ENCODE measurements around the gene NUMBL. TPM values are rescaled to one million over a fixed set of nuclear protein-coding genes. Genes with fewer than 3 reads are reported as not detected.
"Not testable (repeated sequence)": the region's sequence is repeated elsewhere in the genome, so short reads cannot be mapped to it uniquely, and the experiment has no call there.

The NUMBL gene
- total RNA-seq, 1 experiment from 2014 or later: 41.7 TPM

- H3K79me2 ChIP-seq (ENCODE audit: insufficient read depth, low read length); intact Hi-C loops (cut with micrococcal nuclease); H3K9ac ChIP-seq (ENCODE audit: low read length); H3K27ac ChIP-seq (ENCODE audit: low read depth, low read length); BruUV-seq (replicated peaks); H3K27me3 ChIP-seq (ENCODE audit: insufficient read depth, low read length); RAD21 ChIA-PET (ENCODE audit: low non-redundant PET in 1 of 2, low total read pairs in 2 of 2, uncharacterized antibody in 2 of 2, unreplicated experiment in 2 of 2); H4K20me1 ChIP-seq (ENCODE audit: insufficient read depth); H3K4me1 ChIP-seq (ENCODE audit: control insufficient read depth in 1 of 2, insufficient read depth in 2 of 2, low read length in 2 of 2); H3K9me2 ChIP-seq (ENCODE audit: insufficient read depth); DNase-seq (ENCODE audit: low read depth, low spot score); ATAC-seq; H2AFZ ChIP-seq (ENCODE audit: low read depth, low read length, poor library complexity, severe bottlenecking); H3K4me2 ChIP-seq (ENCODE audit: low read length); CTCF ChIA-PET; H3K9me3 ChIP-seq (ENCODE audit: control insufficient read depth in 1 of 2, insufficient read depth in 1 of 2, low read depth in 1 of 2, low read length in 2 of 2); H3K4me3 ChIP-seq (replicated peaks in 1 of 2; ENCODE audit: low read depth in 1 of 2, low read length in 2 of 2): not testable (repeated sequence)
- POLR2A ChIA-PET: interaction anchor here (0.7 kb wide), 1 partner anchor 20 kb away, joined by 3 read pairs; the partner anchor contains the start of gene ACTMAP
- H3K36me3 ChIP-seq (ENCODE audit: control insufficient read depth in 1 of 2, insufficient read depth in 2 of 2, low read length in 2 of 2): peaks cover 27 to 28% of the 10 kb centered on the region in 2 experiments
Observed at GRCh38 chr19:40730065-40730464, 39.6 kb upstream of the NUMBL start.

GRCh38 chr19:40726279-40726678 is 35.8 kb upstream of the NUMBL start:
- ChIA-PET CTCF (no interaction called here), RAD21 (ENCODE audit: low non-redundant PET in 1 of 2, low total read pairs in 2 of 2, uncharacterized antibody in 2 of 2, unreplicated experiment in 2 of 2) (no interaction called here), POLR2A (no interaction called here)
- TF ChIP-seq FOSL1 (IDR thresholded peaks at IDR 0.05; ENCODE audit: low read depth) (no peak), EZH2phosphoT487 (IDR thresholded peaks at IDR 0.05; ENCODE audit: borderline replicate concordance) (no peak), EZH2 (IDR thresholded peaks at IDR 0.05) (no peak), SP1 (IDR thresholded peaks at IDR 0.05; ENCODE audit: low read depth) (no peak), ATF3 (IDR thresholded peaks at IDR 0.05) (no peak), CEBPB (IDR thresholded peaks at IDR 0.05; ENCODE audit: low read depth) (no peak), POLR2A (IDR thresholded peaks at IDR 0.05; ENCODE audit: borderline replicate concordance, extremely low read depth, insufficient read depth, insufficient read length) (no peak), CBX3 (IDR thresholded peaks at IDR 0.05; ENCODE audit: low read depth) (no peak), ZBTB33 (IDR thresholded peaks at IDR 0.05; ENCODE audit: extremely low read depth, insufficient replicate concordance, low read length) (no peak), POLR2AphosphoS5 (IDR thresholded peaks at IDR 0.05; ENCODE audit: low read depth, low read length) (no peak), CTCF (IDR thresholded peaks at IDR 0.05 in 2 of 3, conservative IDR thresholded peaks at IDR 0.05 in 1 of 3; ENCODE audit: borderline replicate concordance in 1 of 3, insufficient read depth in 1 of 3, low read depth in 2 of 3, low read length in 2 of 3) (no peak), EGR1 (IDR thresholded peaks at IDR 0.05; ENCODE audit: low read depth) (no peak), SIN3A (IDR thresholded peaks at IDR 0.05; ENCODE audit: low read depth) (no peak), YY1 (IDR thresholded peaks at IDR 0.05; ENCODE audit: extremely low read depth, insufficient replicate concordance, low read depth, low read length) (no peak), TCF7L2 (IDR thresholded peaks at IDR 0.05; ENCODE audit: borderline replicate concordance, extremely low read depth, insufficient read depth, insufficient read length) (no peak), ZNF274 (IDR thresholded peaks at IDR 0.05; ENCODE audit: low read depth, low read length) (no peak)
- intact Hi-C loops (cut with micrococcal nuclease): no loop called here
- Histone ChIP-seq H3K27me3 (ENCODE audit: insufficient read depth, low read length) (no peaks in the 10 kb centered on the region), H3K4me2 (ENCODE audit: low read length) (no peak overlapping the region), H3K36me3 (ENCODE audit: control insufficient read depth in 1 of 2, insufficient read depth in 2 of 2, low read length in 2 of 2) (peaks cover 16 to 38% of the 10 kb centered on the region in 2 experiments), H3K9me3 (ENCODE audit: control insufficient read depth in 1 of 2, insufficient read depth in 1 of 2, low read depth in 1 of 2, low read length in 2 of 2) (0 out of 4 replicates have a peak, but pooled peaks cover 0 to 3% of the 10 kb centered on the region in 2 experiments), H4K20me1 (ENCODE audit: insufficient read depth) (no peaks in the 10 kb centered on the region), H3K27ac (ENCODE audit: low read depth, low read length) (no peak overlapping the region), H3K79me2 (ENCODE audit: insufficient read depth, low read length) (peaks cover 31% of the 10 kb centered on the region), H3K4me3 (replicated peaks in 1 of 2; ENCODE audit: low read depth in 1 of 2, low read length in 2 of 2) (no peak overlapping the region), H3K9me2 (ENCODE audit: insufficient read depth) (no peaks in the 10 kb centered on the region), H3K4me1 (ENCODE audit: control insufficient read depth in 1 of 2, insufficient read depth in 2 of 2, low read length in 2 of 2) (peaks cover 0 to 9% of the 10 kb centered on the region in 2 experiments; a peak in 2 of 4 replicates), H3K9ac (ENCODE audit: low read length) (no peak overlapping the region), H2AFZ (ENCODE audit: low read depth, low read length, poor library complexity, severe bottlenecking) (no peak overlapping the region)
- ATAC-seq (no peak), DNase-seq (ENCODE audit: low read depth, low spot score) (no peak)
- BruUV-seq (replicated peaks): no TSS peak

Measured in HCT116 (cell line).